ENCODE data around the gene RPL22.

GRCh38 chr1:6206520-6206855, 7.1 kb upstream of the RPL22 start:
- TF ChIP-seq CTCF (conservative IDR thresholded peaks at IDR 0.05 in 1 of 2, IDR thresholded peaks at IDR 0.05 in 1 of 2; ENCODE audit: extremely low read depth in 1 of 2, insufficient read depth in 1 of 2, low read depth in 1 of 2, low read length in 2 of 2) = no peak
- TF ChIP-seq EZH2 (IDR thresholded peaks at IDR 0.05; ENCODE audit: borderline replicate concordance, low read length) = no peak
